Measurements from ENCODE around the gene ZFC3H1. TPM values are rescaled to one million over a fixed set of nuclear protein-coding genes. Genes with fewer than 3 reads are reported as not detected.

ZFC3H1 gene
- total RNA-seq, 1 experiment from 2014 or later = 37.1 TPM

DNA sequence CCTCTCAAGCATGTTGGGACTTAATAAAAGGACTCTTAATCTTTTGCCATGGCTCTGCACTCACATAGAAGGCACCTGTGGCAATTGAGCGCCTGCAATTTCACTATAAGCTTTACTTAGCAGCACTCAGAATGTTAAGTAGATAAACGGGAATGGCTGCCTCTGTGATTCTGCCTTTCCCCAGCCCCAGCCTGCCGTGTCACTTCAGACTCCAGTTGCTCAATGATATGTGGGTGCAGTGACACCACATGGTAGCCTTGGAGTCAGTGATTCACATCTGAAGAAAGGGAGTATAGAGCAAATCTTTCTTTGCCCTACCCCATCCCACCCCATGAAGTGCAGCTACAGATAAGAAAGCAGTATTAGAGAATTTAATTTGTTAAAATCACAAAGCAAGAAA lies 96.1 kb downstream of the ZFC3H1 start:
- intact Hi-C loops (cut with micrococcal nuclease) = no loop called here
- ATAC-seq (0 out of 2 replicates have a peak, but pooled peaks have one; percentile 22), DNase-seq (ENCODE audit: low read depth, low spot score) (no peak)
- RAD21 ChIA-PET (ENCODE audit: low non-redundant PET in 1 of 2, low total read pairs in 2 of 2, uncharacterized antibody in 2 of 2, unreplicated experiment in 2 of 2) = no interaction called here
- H3K27me3 ChIP-seq (ENCODE audit: insufficient read depth, low read length) = no peaks in the 10 kb centered on the region
- H3K79me2 ChIP-seq (ENCODE audit: insufficient read depth, low read length) = no peaks in the 10 kb centered on the region
- CTCF ChIA-PET = no interaction called here
- no peaks in the 10 kb centered on the region for H3K36me3 ChIP-seq (ENCODE audit: control insufficient read depth in 1 of 2, insufficient read depth in 2 of 2, low read length in 2 of 2)
- H3K9me2 ChIP-seq (ENCODE audit: insufficient read depth) = peaks cover 4% of the 10 kb centered on the region; the same call in 1 of the 2 replicates
- no peak overlapping the region for H3K4me3 ChIP-seq (replicated peaks in 1 of 2; ENCODE audit: low read depth in 1 of 2, low read length in 2 of 2)
- BruUV-seq (replicated peaks) = no TSS peak
- H4K20me1 ChIP-seq (ENCODE audit: insufficient read depth) = no peaks in the 10 kb centered on the region
- H3K4me2 ChIP-seq (ENCODE audit: low read length) = no peak overlapping the region
- POLR2A ChIA-PET = no interaction called here
- no peaks in the 10 kb centered on the region for H3K4me1 ChIP-seq (ENCODE audit: control insufficient read depth in 1 of 2, insufficient read depth in 2 of 2, low read length in 2 of 2)
- H3K9me3 ChIP-seq (ENCODE audit: control insufficient read depth in 1 of 2, insufficient read depth in 1 of 2, low read depth in 1 of 2, low read length in 2 of 2) = no peaks in the 10 kb centered on the region
- H3K27ac ChIP-seq (ENCODE audit: low read depth, low read length) = no peak overlapping the region
- no peak overlapping the region for H3K9ac ChIP-seq (ENCODE audit: low read length)
- no peak overlapping the region for H2AFZ ChIP-seq (ENCODE audit: low read depth, low read length, poor library complexity, severe bottlenecking)
- TF ChIP-seq SIN3A (IDR thresholded peaks at IDR 0.05; ENCODE audit: low read depth) (no peak), RAD21 (IDR thresholded peaks at IDR 0.05; ENCODE audit: low read depth) (0 out of 2 replicates have a peak, but pooled peaks have one; percentile 13)

DNA sequence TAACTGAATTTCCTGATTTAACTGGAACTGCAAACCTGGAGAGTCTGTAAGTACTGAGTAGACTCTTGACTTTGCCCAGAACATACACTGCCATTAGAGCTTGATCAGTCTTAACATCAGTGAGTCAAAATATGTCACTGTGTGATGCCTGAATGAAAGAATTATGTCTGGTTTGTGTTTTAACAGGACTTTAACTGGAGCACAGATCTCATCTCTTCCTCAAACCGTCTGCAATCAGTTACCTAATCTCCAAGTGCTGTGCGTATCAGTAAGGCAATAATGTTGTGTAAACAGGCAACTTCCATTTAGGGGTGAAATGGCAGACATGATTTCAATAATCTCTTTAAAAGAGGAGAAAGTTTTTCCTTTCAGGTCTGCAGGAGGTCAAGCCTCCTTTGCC lies 97.0 kb downstream of the ZFC3H1 start:
- no peak for ATAC-seq
- ChIA-PET CTCF (no interaction called here), POLR2A (no interaction called here), RAD21 (ENCODE audit: low non-redundant PET in 1 of 2, low total read pairs in 2 of 2, uncharacterized antibody in 2 of 2, unreplicated experiment in 2 of 2) (no interaction called here)
- H3K27ac ChIP-seq (ENCODE audit: low read depth, low read length) = no peak overlapping the region
- H3K9me2 ChIP-seq (ENCODE audit: insufficient read depth) = peaks cover 4% of the 10 kb centered on the region; the same call in 1 of the 2 replicates
- no peaks in the 10 kb centered on the region for H3K36me3 ChIP-seq (ENCODE audit: control insufficient read depth in 1 of 2, insufficient read depth in 2 of 2, low read length in 2 of 2)
- BruUV-seq (replicated peaks) = no TSS peak
- no peak overlapping the region for H3K4me2 ChIP-seq (ENCODE audit: low read length)
- no peak for DNase-seq (ENCODE audit: low read depth, low spot score)
- no peak overlapping the region for H3K4me3 ChIP-seq (replicated peaks in 1 of 2; ENCODE audit: low read depth in 1 of 2, low read length in 2 of 2)
- intact Hi-C loops (cut with micrococcal nuclease) = no loop called here
- H3K4me1 ChIP-seq (ENCODE audit: control insufficient read depth in 1 of 2, insufficient read depth in 2 of 2, low read length in 2 of 2) = no peaks in the 10 kb centered on the region
- H3K27me3 ChIP-seq (ENCODE audit: insufficient read depth, low read length) = no peaks in the 10 kb centered on the region
- TF ChIP-seq TCF7L2 (IDR thresholded peaks at IDR 0.05; ENCODE audit: borderline replicate concordance, extremely low read depth, insufficient read depth, insufficient read length) (no peak), FOSL1 (IDR thresholded peaks at IDR 0.05; ENCODE audit: low read depth) (no peak), CBX3 (IDR thresholded peaks at IDR 0.05; ENCODE audit: low read depth) (no peak), ELF1 (IDR thresholded peaks at IDR 0.05; ENCODE audit: borderline replicate concordance, low read depth) (no peak)
- no peak overlapping the region for H2AFZ ChIP-seq (ENCODE audit: low read depth, low read length, poor library complexity, severe bottlenecking)
- H3K9me3 ChIP-seq (ENCODE audit: control insufficient read depth in 1 of 2, insufficient read depth in 1 of 2, low read depth in 1 of 2, low read length in 2 of 2) = no peaks in the 10 kb centered on the region
- no peak overlapping the region for H3K9ac ChIP-seq (ENCODE audit: low read length)
- no peaks in the 10 kb centered on the region for H3K79me2 ChIP-seq (ENCODE audit: insufficient read depth, low read length)
- no peaks in the 10 kb centered on the region for H4K20me1 ChIP-seq (ENCODE audit: insufficient read depth)

Measured in HCT116 (cell line).